Measurements from ENCODE around the gene UBE2D1. TPM values are rescaled to one million over a fixed set of nuclear protein-coding genes. Genes with fewer than 3 reads are reported as not detected.
A peak's percentile ranks its signal among the peaks of the same experiment; 100 is the strongest.

UBE2D1 gene
- 30.4 and 33.5 TPM in 2 replicates for total RNA-seq (2021; fragmentation: NEBNext Ultra II Directional; extraction: Animal tissue kit (Norgen Biotek cat#: 25700))
- 14.8 and 21.2 TPM in 2 replicates for polyA plus RNA-seq (2011; rRNA removed)
- polyA plus RNA-seq (2011; cell fraction: cytosol; rRNA removed): 20.2 TPM
- polyA plus RNA-seq (2011; cell fraction: nucleus; rRNA removed): 9.5 TPM
- polyA plus RNA-seq (2012, experiment 1 of 2): 8.9 to 15.1 TPM (median 10.3 TPM) in 4 replicates
- 7.1 TPM for polyA plus RNA-seq (2012, experiment 2 of 2)
- polyA plus RNA-seq (2013, experiment 1 of 2): 21.3 TPM
- polyA plus RNA-seq (2013, experiment 2 of 2): 21.5 TPM
- polyA minus RNA-seq (2011; rRNA and poly(A)+ RNA removed): 7.5 and 7.7 TPM in 2 replicates
- polyA minus RNA-seq (2011; cell fraction: cytosol; rRNA and poly(A)+ RNA removed): 11.7 TPM
- polyA minus RNA-seq (2011; cell fraction: nucleus; rRNA and poly(A)+ RNA removed): 25.0 TPM
- long read RNA-seq, experiment 1, transcript UBE2D1-201 (7 exons, 2,659 nt): major isoform, 49 of 67 reads
- long read RNA-seq, experiment 1, transcript UBE2D1-203 (1 exons, 1,388 nt): minor isoform, 7 of 67 reads
- long read RNA-seq, experiment 1, partial matches to known transcripts: 3 of 67 reads
- long read RNA-seq, experiment 1, other reads (novel, unspliced or antisense): 6 of 67 reads
- long read RNA-seq, experiment 2, partial matches to known transcripts: 0 of 3 reads
- long read RNA-seq, experiment 2, other reads (novel, unspliced or antisense): 1 of 3 reads

DNA sequence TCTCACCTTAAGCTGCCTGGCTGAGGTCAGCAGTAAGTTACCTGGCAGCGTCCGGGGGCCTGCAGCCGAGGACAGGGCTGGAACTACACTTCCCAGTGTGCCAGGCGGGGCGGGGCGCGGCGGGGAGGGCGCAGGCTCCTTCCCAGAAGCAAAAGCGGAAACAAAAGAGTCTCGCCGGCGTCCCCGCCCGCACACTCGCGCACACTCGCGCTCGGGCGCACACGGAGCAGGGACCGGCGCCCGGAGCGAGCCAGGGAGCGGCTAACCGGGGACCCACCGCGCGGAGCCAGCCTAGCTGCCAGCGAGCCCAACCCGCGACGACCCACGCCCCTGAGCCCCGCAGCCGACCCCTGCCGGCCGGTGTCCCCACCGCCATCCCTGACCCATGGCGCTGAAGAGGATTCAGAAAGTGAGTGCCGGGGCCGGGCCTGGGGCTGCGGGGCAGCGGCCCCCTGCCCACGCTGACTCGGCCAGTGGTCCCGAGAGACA, at the start of gene UBE2D1:
Gene UBE2D1, plus strand, starts transcription at position 190 of the 489 bp plus-strand sequence. Its CDS starts 196 bp downstream, at position 386.
- H4K91ac ChIP-seq (replicated peaks; ENCODE audit: insufficient read length, low read length): peak within 1 kb of the TSS; percentile 38
- H3K4me1 ChIP-seq (replicated peaks in 1 of 4; ENCODE audit: control insufficient read depth in 3 of 4, insufficient read depth in 4 of 4, low read length in 3 of 4): peaks cover 0 to 3% (median 0%) of the 10 kb centered on the region in 4 experiments; a peak in 2 of 7 replicates
- H3K79me1 ChIP-seq (ENCODE audit: low read depth, low read length): no peaks in the 10 kb centered on the region; the same call in 1 of the 2 replicates
- 3% methylated on average over 11 of the region's 49 CpGs; no CpG with 5 or more reads in 1 of the 2 experiments for WGBS, 2 experiments (ENCODE audit: extremely low coverage in 1 of 2, insufficient coverage in 1 of 2, insufficient read length in 1 of 2, insufficient replicate concordance in 2 of 2, low coverage in 1 of 2, low lambda C conversion rate in 2 of 2, missing lambda C conversion rate in 1 of 2)
- H2BK15ac ChIP-seq (ENCODE audit: low read length): no peak within 1 kb of the TSS
- H2BK120ac ChIP-seq (replicated peaks; ENCODE audit: low read depth, low read length): no peak within 1 kb of the TSS
- peaks cover 4% of the 10 kb centered on the region; the same call in 1 of the 2 replicates for H3K23me2 ChIP-seq (ENCODE audit: low read depth, low read length)
- no peaks in the 10 kb centered on the region for H3K9me3 ChIP-seq (ENCODE audit: insufficient read depth in 2 of 2, low read depth in 1 of 2, low read length in 1 of 2)
- H3K27me3 ChIP-seq (replicated peaks in 1 of 4; ENCODE audit: control insufficient read depth in 3 of 4, extremely low read depth in 1 of 4, insufficient read depth in 3 of 4, low read length in 3 of 4): no peaks in the 10 kb centered on the region
- H4K20me1 ChIP-seq (replicated peaks in 1 of 2; ENCODE audit: control insufficient read depth in 1 of 2, insufficient read depth in 2 of 2, low read length in 2 of 2): peaks cover 2 to 7% of the 10 kb centered on the region in 2 experiments
- no peak within 1 kb of the TSS for H3K14ac ChIP-seq (ENCODE audit: insufficient read length)
- H2BK5ac ChIP-seq (ENCODE audit: low read depth, low read length): no peak within 1 kb of the TSS
- peak within 1 kb of the TSS; percentile 57 to 89 (median 62) for H3K9ac ChIP-seq (replicated peaks in 1 of 4; ENCODE audit: extremely low read depth in 1 of 4, low read depth in 3 of 4, low read length in 3 of 4)
- H4K8ac ChIP-seq (ENCODE audit: extremely low read depth, insufficient read depth, low read length): peak within 1 kb of the TSS; percentile 91; the same call in 1 of the 2 replicates
- H2AK5ac ChIP-seq (ENCODE audit: low read depth, low read length): no peak within 1 kb of the TSS
- peaks cover 4 to 43% of the 10 kb centered on the region in 2 experiments; a peak in 3 of 4 replicates for H3K79me2 ChIP-seq (ENCODE audit: control insufficient read depth in 1 of 2, insufficient read depth in 2 of 2, low read length in 2 of 2)
- FAIRE-seq: no peak
- peak within 1 kb of the TSS; percentile 54 for H2AFZ ChIP-seq (ENCODE audit: low read length)
- H3K56ac ChIP-seq (replicated peaks; ENCODE audit: insufficient read length, low read depth, low read length): peak within 1 kb of the TSS; percentile 5
- no peak within 1 kb of the TSS for H2BK20ac ChIP-seq (ENCODE audit: low read length)
- H4K5ac ChIP-seq (ENCODE audit: insufficient read length, low read depth, low read length): no peak within 1 kb of the TSS
- peak within 1 kb of the TSS; percentile 35; the same call in 1 of the 2 replicates for H3K27ac ChIP-seq (ENCODE audit: low read depth, low read length)
- DNase-seq (ENCODE audit: low read depth in 1 of 2, low spot score in 2 of 2): peak; percentile 47 to 91
- ChIA-PET POLR2A (ENCODE audit: partially characterized antibody) (interaction anchor here (0.7 to 2.1 kb wide), 8 partner anchors 8 to 125 kb away, joined by 3 to 21 read pairs (median 4); partner anchors contain the start of genes CISD1 and TFAM), CTCF (ENCODE audit: partially characterized antibody) (interaction anchor here (1.0 to 2.4 kb wide), 4 partner anchors 15 to 196 kb away, joined by 3 to 11 read pairs (median 4); no protein-coding TSS in a partner anchor)
- no peak within 1 kb of the TSS for H3K23ac ChIP-seq (ENCODE audit: insufficient read length)
- peak within 1 kb of the TSS; percentile 68 to 91 (median 82) for H3K4me3 ChIP-seq (ENCODE audit: extremely low read depth in 1 of 4, insufficient read depth in 2 of 4, low read depth in 3 of 4, low read length in 4 of 4)
- no peak within 1 kb of the TSS for H3K18ac ChIP-seq (ENCODE audit: extremely low read depth, low read length)
- no peak within 1 kb of the TSS for H2BK12ac ChIP-seq (ENCODE audit: low read depth, low read length)
- no peaks in the 10 kb centered on the region for H3K36me3 ChIP-seq (ENCODE audit: control insufficient read depth in 2 of 4, insufficient read depth in 4 of 4, low read length in 3 of 4)
- H3K4me2 ChIP-seq (ENCODE audit: insufficient read depth in 1 of 2, low read depth in 2 of 2, low read length in 2 of 2): peak within 1 kb of the TSS; percentile 74 to 81
- H3K4ac ChIP-seq (replicated peaks; ENCODE audit: insufficient read length, low read depth, low read length): no peak within 1 kb of the TSS
- peak in 1 of 3 experiments; percentile 34; a peak in 1 of 4 replicates for TF ChIP-seq CTCF (IDR thresholded peaks at IDR 0.05; ENCODE audit: control extremely low read depth in 1 of 3, insufficient read depth in 1 of 3, low read depth in 1 of 3, low read length in 3 of 3)
- peak; percentile 43; the same call in 1 of the 2 replicates for TF ChIP-seq CREB1 (IDR thresholded peaks at IDR 0.05)
- TF ChIP-seq PHF8 (conservative IDR thresholded peaks at IDR 0.05; ENCODE audit: low read depth, low read length): peak; percentile 92
- TF ChIP-seq TAF7 (optimal IDR thresholded peaks at IDR 0.05; ENCODE audit: borderline replicate concordance, low read depth, low read length): peak; percentile 82
- no peak for TF ChIP-seq EP300 (IDR thresholded peaks at IDR 0.05; ENCODE audit: borderline replicate concordance in 1 of 2, low read depth in 2 of 2, low read length in 2 of 2)
- TF ChIP-seq SIRT6 (IDR thresholded peaks at IDR 0.05; ENCODE audit: low read length): no peak

Data from H1 (cell line).